PFSK-1 (cell line): Measurements from ENCODE around the gene MAP6D1.

Experiments
- FOXP2 ChIP-seq: optimal IDR thresholded peaks from 2 replicates; pipeline ENCODE3; 2011; ENCODE audit warnings: borderline replicate concordance, control low read depth, inconsistent platforms; ENCODE audit not compliant: insufficient read depth; ENCODE audit errors: extremely low read length, extremely low read depth
- POLR2AphosphoS5 ChIP-seq: IDR thresholded peaks from 2 replicates; pipeline ENCODE4 v1.6.1; 2012; ENCODE audit warnings: low read depth, mild to moderate bottlenecking, control low read depth, low read length, moderate library complexity
- REST ChIP-seq, 2 experiments: IDR thresholded peaks; 2 replicates each; pipeline versions ENCODE4 v1.6.1 to v1.8.0; 2011 to 2012; ENCODE audit warnings: low read depth in 2 of 2, low read length in 2 of 2, control low read depth in 1 of 2, inconsistent platforms in 1 of 2, mild to moderate bottlenecking in 1 of 2, moderate library complexity in 1 of 2; ENCODE audit not compliant: insufficient read depth in 1 of 2
- SIN3A ChIP-seq: IDR thresholded peaks from 2 replicates; pipeline ENCODE4 v1.6.1; 2012; ENCODE audit warnings: mild to moderate bottlenecking, low read length, moderate library complexity, borderline replicate concordance; ENCODE audit not compliant: insufficient read depth
- TAF1 ChIP-seq: IDR thresholded peaks from 2 replicates; pipeline ENCODE4 v1.6.1; 2012; ENCODE audit warnings: low read length, control low read depth, borderline replicate concordance; ENCODE audit not compliant: insufficient read depth

MAP6D1 gene

DNA sequence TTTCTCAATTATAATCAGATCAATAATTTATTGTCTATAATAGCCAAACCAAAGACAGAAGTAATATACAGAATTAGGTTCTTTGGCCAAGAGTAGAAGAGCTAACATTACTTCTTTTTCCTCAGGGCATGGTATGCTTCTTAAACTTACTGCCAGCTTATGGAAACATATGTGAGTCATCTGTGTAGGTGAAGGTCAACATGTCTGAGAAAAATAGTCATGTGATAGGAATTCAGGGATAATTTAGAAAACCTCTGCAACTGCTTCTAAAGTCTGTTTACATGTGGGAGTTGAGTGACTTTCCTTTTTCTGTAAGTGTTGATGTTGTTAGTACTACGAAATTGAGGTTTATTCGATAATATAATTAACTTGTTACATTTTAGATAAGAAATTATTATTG is 19.2 kb upstream of the MAP6D1 start:
- TF ChIP-seq SIN3A (no peak), REST (IDR thresholded peaks at IDR 0.05; ENCODE audit: insufficient read depth in 1 of 2, low read depth in 2 of 2, low read length in 2 of 2) (no peak), TAF1 (no peak), FOXP2 (no peak), POLR2AphosphoS5 (no peak)

DNA sequence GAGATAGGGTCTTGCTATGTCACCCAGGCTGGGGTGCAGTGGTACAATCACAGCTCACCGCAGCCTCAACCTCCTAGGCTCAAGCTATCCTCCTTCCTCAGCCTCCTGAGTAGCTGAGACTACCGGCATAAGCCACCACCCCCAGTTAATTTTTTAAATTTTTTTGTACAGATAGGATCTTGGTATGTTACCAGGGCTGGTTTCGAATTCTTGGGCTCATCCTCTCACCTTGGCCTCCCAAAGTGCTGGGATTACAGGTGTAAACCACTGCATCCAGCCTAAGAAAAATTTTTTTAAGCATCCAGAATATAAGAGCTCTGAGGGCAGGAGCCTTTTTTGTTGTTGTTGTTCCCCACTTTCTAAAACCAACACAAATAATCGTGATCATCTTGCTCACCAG is 14.4 kb upstream of the MAP6D1 start:
- TF ChIP-seq POLR2AphosphoS5 (no peak), FOXP2 (no peak), REST (IDR thresholded peaks at IDR 0.05; ENCODE audit: insufficient read depth in 1 of 2, low read depth in 2 of 2, low read length in 2 of 2) (no peak)

DNA sequence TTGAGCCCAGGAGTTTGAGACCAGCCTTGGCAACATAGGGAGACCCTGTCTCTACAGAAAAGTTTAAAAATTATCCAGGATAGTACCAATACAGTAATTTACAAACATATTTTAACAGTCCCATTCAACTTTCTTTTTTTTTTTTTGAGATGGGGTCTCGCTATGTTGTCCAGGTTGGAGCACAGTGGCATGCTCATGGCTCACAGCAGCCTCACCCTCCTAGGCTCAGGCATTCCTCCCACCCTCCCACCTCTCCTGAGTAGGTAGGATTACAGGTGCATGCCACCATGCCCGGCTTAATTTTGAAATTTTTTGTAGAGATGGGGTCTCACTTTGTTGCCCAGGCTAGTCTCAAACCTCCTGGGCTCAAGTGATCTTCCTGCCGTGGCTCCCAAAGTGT is 12.5 kb upstream of the MAP6D1 start:
- TF ChIP-seq SIN3A (no peak), REST (IDR thresholded peaks at IDR 0.05; ENCODE audit: insufficient read depth in 1 of 2, low read depth in 2 of 2, low read length in 2 of 2) (no peak), TAF1 (no peak), POLR2AphosphoS5 (no peak), FOXP2 (no peak)

DNA sequence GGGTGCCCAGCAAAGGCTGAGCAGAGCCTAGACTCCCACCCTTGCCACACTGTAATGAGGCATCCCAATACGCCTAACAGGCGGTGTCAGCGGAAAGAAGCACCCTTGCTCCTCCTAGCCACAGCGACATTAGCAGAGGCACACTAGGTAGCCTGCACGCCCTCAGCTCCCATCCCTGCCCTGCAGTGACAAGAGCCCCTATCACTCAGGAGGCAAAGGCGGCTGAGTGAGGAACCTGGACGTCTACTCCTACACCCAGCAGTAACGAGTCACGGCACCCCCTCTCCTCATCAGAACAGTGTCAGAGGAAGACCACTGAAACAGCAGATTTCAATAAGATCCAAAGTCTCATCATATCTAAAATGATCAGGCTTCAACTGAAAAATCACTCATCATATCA is 12.0 kb upstream of the MAP6D1 start:
- TF ChIP-seq TAF1 (no peak), POLR2AphosphoS5 (no peak), REST (IDR thresholded peaks at IDR 0.05; ENCODE audit: insufficient read depth in 1 of 2, low read depth in 2 of 2, low read length in 2 of 2) (no peak), SIN3A (no peak), FOXP2 (no peak)

DNA sequence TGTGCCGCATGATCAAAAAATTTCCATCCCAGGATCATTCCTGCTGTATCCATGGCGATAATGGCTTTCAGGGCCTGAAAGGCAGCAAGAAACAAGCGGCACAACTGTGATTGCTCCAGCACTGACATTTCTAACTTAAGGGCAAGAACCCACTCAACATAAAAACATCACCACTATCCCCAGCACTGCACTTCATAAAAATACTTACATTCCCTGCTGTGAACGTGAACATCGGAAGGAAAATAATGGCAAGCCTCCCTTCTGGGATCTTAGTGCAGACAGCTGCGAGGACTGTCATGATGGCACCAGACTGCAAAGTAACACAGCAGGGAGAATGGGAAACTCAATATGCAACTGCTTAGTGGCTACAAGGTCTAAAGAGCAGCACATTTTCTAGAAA is 8.1 kb upstream of the MAP6D1 start:
- TF ChIP-seq TAF1 (no peak), SIN3A (no peak), REST (IDR thresholded peaks at IDR 0.05; ENCODE audit: insufficient read depth in 1 of 2, low read depth in 2 of 2, low read length in 2 of 2) (no peak), POLR2AphosphoS5 (no peak), FOXP2 (no peak)
